Skeletal muscle cell (primary cell): ENCODE results near the gene APH1B.
"Not testable (repeated sequence)": the region's sequence is repeated elsewhere in the genome, so short reads cannot be mapped to it uniquely, and the experiment has no call there.

Experiments used
- DNase-seq: peaks from one replicate; pipeline ENCODE4 v3.0.0-alpha.2; 2010; ENCODE audit warnings: low read depth
- H3K4me3 ChIP-seq: 2 replicates; pipeline ENCODE4 v1.5.1; 2011; ENCODE audit warnings: low read depth, mild to moderate bottlenecking, control low read depth, low read length, moderate library complexity

Gene APH1B

GRCh38 chr15:63323798-63324563 lies 46.6 kb downstream of the APH1B start:
- DNase-seq, result no peak
- no peak overlapping the region for H3K4me3 ChIP-seq

DNA sequence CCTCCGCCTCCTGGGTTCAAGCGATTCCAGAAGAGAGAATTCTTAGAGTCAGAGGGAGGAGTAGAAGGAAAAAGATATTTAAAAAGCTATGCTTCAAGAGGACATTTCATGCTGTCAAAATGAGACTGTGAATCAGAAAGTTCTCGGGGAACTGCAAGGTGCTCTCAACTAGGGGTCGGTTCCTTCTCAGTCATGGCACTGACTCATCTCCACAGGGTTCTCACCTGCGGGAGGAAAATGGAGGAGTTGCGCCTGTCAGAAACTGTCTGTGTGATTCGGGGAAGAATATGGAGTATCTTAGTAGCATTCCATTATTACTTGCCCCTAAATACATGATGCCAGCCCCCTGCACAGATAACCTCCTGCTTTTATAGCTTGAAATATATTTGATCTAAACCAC lies 47.4 kb downstream of the APH1B start:
- DNase-seq, result no peak
- H3K4me3 ChIP-seq, result no peak overlapping the region

DNA sequence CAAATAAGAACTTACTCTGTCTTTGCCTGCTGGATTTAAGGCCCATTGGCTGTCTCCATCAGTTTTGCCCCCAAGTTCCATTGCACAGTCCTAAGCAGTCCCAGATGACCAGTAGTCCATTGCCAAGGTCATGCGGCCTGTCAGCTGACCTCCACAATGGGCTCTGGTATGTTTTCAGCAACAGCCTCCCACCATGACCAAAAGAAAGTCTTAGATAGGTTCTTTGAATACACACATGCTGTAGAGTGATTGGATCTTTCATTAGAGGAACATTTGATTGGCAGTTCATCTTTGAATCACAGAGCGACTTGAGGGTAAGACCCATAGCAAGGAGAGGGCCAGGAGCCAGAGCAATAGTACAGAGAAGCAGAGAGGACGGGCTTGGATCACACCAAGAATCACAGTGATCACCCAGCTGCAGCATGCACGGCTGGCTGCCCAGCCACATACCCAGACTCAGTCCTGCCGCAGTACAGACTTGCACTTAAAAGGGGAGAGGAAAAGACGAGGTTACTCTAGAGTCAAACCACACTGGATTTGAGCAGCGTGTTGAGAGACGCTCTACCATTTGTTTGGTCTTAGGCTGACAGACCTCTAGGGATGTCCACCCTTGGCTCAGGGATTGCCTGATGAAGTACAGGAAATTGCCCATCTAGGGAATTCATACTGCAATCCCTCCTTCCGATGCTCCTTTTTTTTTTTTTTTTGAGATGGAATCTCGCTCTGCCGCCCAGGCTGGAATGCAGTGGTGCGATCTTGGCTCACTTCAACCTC lies 50.4 kb downstream of the APH1B start:
- no peak overlapping the region for H3K4me3 ChIP-seq
- DNase-seq, result no peak

DNA sequence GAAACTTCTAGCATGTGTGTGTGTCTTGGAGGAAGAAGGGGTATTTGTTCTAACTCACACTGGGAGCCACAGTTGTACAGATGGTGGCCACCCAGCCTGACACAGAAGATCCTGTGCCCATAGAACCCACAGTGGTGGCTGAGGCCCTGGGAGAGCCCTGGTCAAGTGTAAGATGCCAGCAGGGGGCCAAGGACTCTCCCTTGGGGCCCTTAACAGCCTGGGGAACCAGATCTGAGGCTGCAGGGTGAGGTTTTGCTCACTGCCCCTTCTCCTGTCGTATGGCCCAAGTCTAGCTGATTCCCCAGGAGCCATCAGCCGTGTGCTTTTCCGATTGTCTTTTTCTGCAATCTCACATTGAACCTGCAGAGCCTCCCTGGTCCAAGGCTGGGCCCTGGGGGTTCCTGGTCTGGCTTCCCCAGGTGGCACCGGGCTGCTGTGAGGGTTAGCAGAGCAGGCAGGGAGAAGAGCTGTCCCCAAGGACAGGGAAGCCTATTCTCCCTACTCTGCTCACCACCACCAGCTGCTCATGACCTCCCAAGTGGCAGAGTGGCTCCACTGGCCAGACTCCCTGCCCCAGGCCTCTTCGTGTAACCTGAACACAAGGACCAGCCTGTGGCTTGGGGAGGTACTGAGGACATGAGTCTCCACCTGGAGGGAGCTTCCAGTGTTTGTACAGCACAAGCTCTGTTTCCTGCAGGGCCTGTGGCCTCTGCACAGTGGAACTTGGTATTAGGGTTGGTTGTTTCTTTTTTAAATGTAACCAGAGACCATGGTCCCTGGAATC lies 52.4 kb downstream of the APH1B start:
- H3K4me3 ChIP-seq, result no peak overlapping the region
- DNase-seq, result no peak

GRCh38 chr15:63330926-63331325 lies 53.5 kb downstream of the APH1B start:
- DNase-seq, result no peak
- H3K4me3 ChIP-seq, result no peak overlapping the region

- H3K4me3 ChIP-seq, result no peak overlapping the region
- no peak for DNase-seq
These were observed 54.1 kb downstream of the APH1B start for GRCh38 chr15:63331456-63331855.

GRCh38 chr15:63332367-63333124 lies 55.1 kb downstream of the APH1B start:
- peak; percentile 96 for DNase-seq
- no peak overlapping the region for H3K4me3 ChIP-seq

- no peak overlapping the region for H3K4me3 ChIP-seq
- DNase-seq, result no peak
These were observed 57.4 kb downstream of the APH1B start for GRCh38 chr15:63334821-63335220.

DNA sequence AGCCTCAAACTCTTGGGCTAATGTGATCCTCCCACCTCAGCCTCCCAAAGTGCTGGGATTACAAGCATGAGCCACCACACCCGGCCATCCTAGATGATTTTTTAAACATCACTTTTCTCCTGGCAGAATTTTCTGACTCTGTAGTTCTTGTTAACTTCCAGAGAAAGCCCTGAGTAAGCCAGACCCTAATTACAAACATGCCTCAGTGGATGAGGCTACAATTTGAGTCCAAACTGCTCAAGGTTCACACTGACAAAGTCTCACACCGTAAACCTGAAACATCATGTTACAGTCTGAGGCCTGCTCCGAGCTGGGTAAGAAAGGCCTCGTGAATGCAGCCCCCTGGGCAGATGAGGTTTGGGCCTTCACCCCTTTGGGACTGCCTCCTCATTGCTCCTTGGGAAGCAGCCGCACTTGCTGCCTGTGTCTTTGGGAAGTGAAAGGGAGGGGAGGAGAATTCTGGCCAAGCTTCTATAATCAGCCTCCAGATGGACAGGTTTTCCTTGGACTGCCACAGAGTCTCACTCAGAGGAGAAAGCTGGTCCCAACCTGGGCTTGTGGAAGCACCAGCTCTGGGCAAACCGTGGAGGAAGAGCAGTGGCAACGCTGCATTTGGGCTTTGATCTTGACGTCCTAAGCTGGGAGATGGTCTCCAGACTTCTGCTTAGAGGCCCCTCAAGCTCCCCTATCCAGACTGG lies 58.3 kb downstream of the APH1B start:
- no peak for DNase-seq
- no peak overlapping the region for H3K4me3 ChIP-seq

GRCh38 chr15:63337046-63337445 lies 59.6 kb downstream of the APH1B start:
- DNase-seq, result no peak
- H3K4me3 ChIP-seq, result no peak overlapping the region

- peak; percentile 68 for DNase-seq
- no peak overlapping the region for H3K4me3 ChIP-seq
These were observed 60.8 kb downstream of the APH1B start for GRCh38 chr15:63338170-63338569.

DNA sequence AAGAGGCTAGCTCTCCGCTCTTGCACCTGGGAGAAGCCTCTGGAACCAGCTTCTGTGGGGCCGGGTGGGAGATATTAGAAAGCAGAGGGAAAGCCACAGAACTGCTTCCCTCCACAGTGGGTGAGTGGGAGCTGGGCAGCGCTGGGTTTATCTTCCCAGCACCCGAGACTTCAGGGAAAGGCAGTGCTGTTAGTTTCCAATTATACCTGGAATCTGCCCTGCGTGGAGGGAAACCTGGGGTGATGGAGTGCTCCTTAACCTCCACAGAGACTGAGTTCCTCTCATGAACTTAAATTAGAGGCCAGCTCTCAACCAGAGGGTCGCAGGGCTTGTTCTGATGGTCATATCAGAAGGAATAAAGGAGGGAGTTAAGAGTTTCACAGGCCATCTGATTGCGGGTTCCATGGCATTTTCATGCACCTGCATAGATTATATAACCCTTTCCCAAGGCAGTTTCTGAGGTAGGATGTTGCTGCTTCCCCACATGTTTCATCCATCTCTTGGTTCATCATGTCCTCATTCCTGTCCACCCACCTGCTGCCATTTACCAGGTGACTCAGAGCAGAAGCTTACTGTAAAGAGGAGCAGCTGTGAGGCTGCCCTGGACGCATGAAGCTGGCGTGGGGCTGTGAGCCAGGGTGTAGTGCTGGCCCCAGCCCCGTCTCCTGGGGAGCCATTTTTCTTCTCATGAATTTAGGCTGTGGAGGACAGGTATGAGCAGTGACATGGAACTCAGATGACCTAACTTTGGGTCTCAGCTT lies 61.8 kb downstream of the APH1B start:
- H3K4me3 ChIP-seq, result no peak overlapping the region
- no peak for DNase-seq

DNA sequence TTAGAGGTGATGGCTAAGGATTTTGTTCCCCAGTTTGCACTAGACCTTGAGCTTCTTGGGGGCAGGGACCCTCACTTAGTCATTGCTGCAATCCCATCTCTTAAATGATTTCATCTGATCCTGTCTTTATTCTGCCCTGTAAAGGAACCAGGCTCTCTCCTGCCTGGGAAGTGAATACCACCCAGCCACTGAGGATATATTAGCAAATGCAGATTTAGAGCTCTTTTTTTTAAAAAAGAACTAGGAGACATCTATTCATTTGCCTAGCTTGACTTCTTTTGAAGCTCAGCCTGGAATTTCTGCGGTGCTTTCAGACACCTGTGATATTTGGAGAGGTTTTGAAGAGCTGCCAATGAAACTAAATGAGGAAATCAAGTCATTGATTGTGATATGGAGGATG lies 62.4 kb downstream of the APH1B start:
- H3K4me3 ChIP-seq, result no peak overlapping the region
- no peak for DNase-seq

GRCh38 chr15:63340353-63340752 lies 62.9 kb downstream of the APH1B start:
- no peak for DNase-seq
- no peak overlapping the region for H3K4me3 ChIP-seq

- no peak for DNase-seq
These were observed 63.5 kb downstream of the APH1B start for GRCh38 chr15:63340878-63341277.

DNA sequence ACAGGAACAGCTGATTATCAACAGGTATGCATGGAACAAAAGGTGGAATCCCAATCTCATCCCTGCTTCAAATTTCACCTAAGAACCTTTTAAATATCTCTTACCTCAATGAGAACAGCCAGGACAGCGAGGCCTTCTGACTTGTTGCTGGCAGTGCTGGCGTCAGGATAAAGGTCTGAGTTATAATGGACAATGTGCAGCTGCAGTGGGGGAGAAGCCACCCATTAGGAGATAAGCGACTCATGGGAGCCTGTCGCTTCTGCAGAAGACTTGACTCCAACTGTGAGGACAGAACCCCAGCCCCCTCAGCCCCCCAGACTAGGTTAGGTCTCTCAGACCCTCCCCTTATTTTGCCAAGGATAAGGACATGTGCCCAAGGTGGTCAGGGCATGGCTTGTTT lies 64.5 kb downstream of the APH1B start:
- DNase-seq, result no peak

More at GRCh38 chr15:63340878-63341277, 63.5 kb downstream of the APH1B start:
- H3K4me3 ChIP-seq, result no peak overlapping the region

GRCh38 chr15:63342996-63343562 lies 65.7 kb downstream of the APH1B start:
- H3K4me3 ChIP-seq, DNase-seq: not testable (repeated sequence)

More for the DNA sequence above, 64.5 kb downstream of the APH1B start:
- no peak overlapping the region for H3K4me3 ChIP-seq
